Gastroesophageal sphincter (tissue), 4 donors: ENCODE results near the gene PARM1. TPM values are rescaled to one million over a fixed set of nuclear protein-coding genes. Genes with fewer than 3 reads are reported as not detected.

ENCODE experiments used
- ATAC-seq: fragments of 150-250 bp; one replicate; pipeline ENCODE4 v1.9.1; 2016; ENCODE audit warnings: mild to moderate bottlenecking, moderate library complexity
- H3K27ac ChIP-seq, 4 donors: fragments of 200-600 bp; sonication (generic) in 3 of 4; 1 replicate in 3 of 4; 2 replicates in 1 of 4; pipeline ENCODE4 v1.5.1; 2016 to 2019
- H3K27me3 ChIP-seq: fragments of 200-600 bp; sonication (generic); one replicate; pipeline ENCODE4 v1.5.1; 2019
- H3K36me3 ChIP-seq, 2 donors: fragments of 200-600 bp; sonication (generic); one replicate each; pipeline ENCODE4 v1.5.1; 2019; ENCODE audit warnings: control low read depth in 1 of 2
- H3K4me1 ChIP-seq, 3 donors: fragments of 200-600 bp; sonication (generic); 1 replicate in 2 of 3; 2 replicates in 1 of 3; pipeline ENCODE4 v1.5.1; 2016 to 2019; ENCODE audit warnings: control low read depth in 2 of 3
- H3K4me3 ChIP-seq, 2 donors: fragments of 200-600 bp; sonication (generic); one replicate each; pipeline ENCODE4 v1.5.1; 2019; ENCODE audit warnings: mild to moderate bottlenecking in 1 of 2, moderate library complexity in 1 of 2
- H3K9me3 ChIP-seq, 3 donors: fragments of 200-600 bp; sonication (generic); one replicate each; pipeline ENCODE4 v1.5.1; 2017 to 2019; ENCODE audit warnings: control low read depth in 2 of 3
- CTCF ChIP-seq, 4 experiments: fragments of 200-600 bp in 2 of 4; fragments of 450-650 bp in 2 of 4; sonication (generic) in 1 of 4; IDR thresholded peaks; one replicate each; pipeline ENCODE4 v1.5.1; 2017 to 2019; ENCODE audit warnings: antibody characterized with exemption in 4 of 4, mild to moderate bottlenecking in 2 of 4, moderate library complexity in 2 of 4
- EP300 ChIP-seq: sonication (generic); formaldehyde crosslinking; IDR thresholded peaks from one replicate; pipeline ENCODE4 v1.6.1; 2017; ENCODE audit warnings: antibody characterized with exemption, mild to moderate bottlenecking
- POLR2A ChIP-seq, 2 donors: fragments of 450-650 bp; IDR thresholded peaks; one replicate each; pipeline ENCODE4 v1.6.1; 2017; ENCODE audit warnings: antibody characterized with exemption in 2 of 2, mild to moderate bottlenecking in 2 of 2, moderate library complexity in 1 of 2
- POLR2AphosphoS5 ChIP-seq: sonication (generic); formaldehyde crosslinking; IDR thresholded peaks from one replicate; pipeline ENCODE4 v1.6.1; 2017; ENCODE audit warnings: antibody characterized with exemption
- WGBS, 2 donors: methylation state at CpG; one replicate each; pipeline ENCODE4 v1.1.5; 2018; ENCODE audit warnings: low coverage in 1 of 2; 5-methylcytosine and 5-hydroxymethylcytosine counted together
- total RNA-seq, 4 donors: library from RNA; depleted of rRNA; stranded (reverse); fragments of >200 nt; gene quantifications; one replicate each; pipeline ENCODE4 v1.1.0, GENCODE V29; 2016

PARM1 gene
- total RNA-seq, 4 donors from 2014 or later, result 17.7 to 24.1 (median 21.4) TPM

GRCh38 chr4:74970577-74970976, 37.7 kb downstream of the PARM1 start:
- H3K9me3 ChIP-seq, result no peaks in the 10 kb centered on the region
- 71 to 90% methylated on average over 1 of the region's 1 CpG for WGBS, 2 donors
- H3K27ac ChIP-seq, result no peak overlapping the region
- no peaks in the 10 kb centered on the region for H3K27me3 ChIP-seq
- no peaks in the 10 kb centered on the region for H3K36me3 ChIP-seq
- H3K4me1 ChIP-seq, result peaks cover 0 to 17% (median 0%) of the 10 kb centered on the region in 3 donors
- no peak for ATAC-seq
- H3K4me3 ChIP-seq, result no peak overlapping the region
- no peak for TF ChIP-seq POLR2A (IDR thresholded peaks at IDR 0.05)
- no peak for TF ChIP-seq CTCF (IDR thresholded peaks at IDR 0.05)
- no peak for TF ChIP-seq EP300
- TF ChIP-seq POLR2AphosphoS5, result no peak

GRCh38 chr4:74971862-74972261, 38.9 kb downstream of the PARM1 start:
- no peak overlapping the region for H3K4me3 ChIP-seq
- no peaks in the 10 kb centered on the region for H3K27me3 ChIP-seq
- H3K36me3 ChIP-seq, result no peaks in the 10 kb centered on the region
- H3K27ac ChIP-seq, result no peak overlapping the region
- TF ChIP-seq POLR2AphosphoS5, result no peak
- TF ChIP-seq CTCF (IDR thresholded peaks at IDR 0.05), result no peak
- TF ChIP-seq EP300, result no peak
- no peak for TF ChIP-seq POLR2A (IDR thresholded peaks at IDR 0.05)
- ATAC-seq, result no peak
- H3K9me3 ChIP-seq, result no peaks in the 10 kb centered on the region
- 100% methylated on average over 1 of the region's 1 CpG; no CpG with 5 or more reads in 1 of the 2 donors for WGBS, 2 donors
- H3K4me1 ChIP-seq, result peaks cover 0 to 17% (median 0%) of the 10 kb centered on the region in 3 donors

- 89 to 93% methylated on average over 2 of the region's 2 CpGs for WGBS, 2 donors
- Histone ChIP-seq H3K9me3 (peaks cover 0 to 5% (median 0%) of the 10 kb centered on the region in 3 donors), H3K36me3 (no peaks in the 10 kb centered on the region), H3K4me3 (no peak overlapping the region), H3K27ac (no peak overlapping the region), H3K4me1 (peaks cover 0 to 2% (median 0%) of the 10 kb centered on the region in 3 donors), H3K27me3 (no peaks in the 10 kb centered on the region)
- TF ChIP-seq CTCF (IDR thresholded peaks at IDR 0.05) (no peak), EP300 (no peak), POLR2A (IDR thresholded peaks at IDR 0.05) (no peak), POLR2AphosphoS5 (no peak)
- no peak for ATAC-seq
These were observed 42.2 kb downstream of the PARM1 start for GRCh38 chr4:74975082-74975481.

GRCh38 chr4:74975848-74976824, 43.2 kb downstream of the PARM1 start:
- ATAC-seq, result no peak
- Histone ChIP-seq H3K36me3 (no peaks in the 10 kb centered on the region), H3K27me3 (no peaks in the 10 kb centered on the region), H3K27ac (no peak overlapping the region), H3K4me1 (no peaks in the 10 kb centered on the region), H3K9me3 (peaks cover 0 to 5% (median 0%) of the 10 kb centered on the region in 3 donors), H3K4me3 (no peak overlapping the region)
- WGBS, 2 donors, result 100% methylated on average over 1 of the region's 2 CpGs; no CpG with 5 or more reads in 1 of the 2 donors
- TF ChIP-seq POLR2AphosphoS5 (no peak), CTCF (IDR thresholded peaks at IDR 0.05) (no peak), EP300 (no peak), POLR2A (IDR thresholded peaks at IDR 0.05) (no peak)
